ENCODE measurements around the gene KCTD20. TPM values are rescaled to one million over a fixed set of nuclear protein-coding genes. Genes with fewer than 3 reads are reported as not detected.

Gene KCTD20
- total RNA-seq, 1 donor from 2014 or later = 48.1 TPM

- no peaks in the 10 kb centered on the region for H3K36me3 Mint-ChIP-seq (ENCODE audit: low read depth)
- peaks cover 5% of the 10 kb centered on the region for H3K9me3 Mint-ChIP-seq
- no peaks in the 10 kb centered on the region for H3K4me1 Mint-ChIP-seq
- peak overlapping the region; percentile 39 for H3K27ac Mint-ChIP-seq (ENCODE audit: unreplicated experiment)
- H3K4me3 Mint-ChIP-seq = no peak overlapping the region
- H3K27me3 Mint-ChIP-seq (ENCODE audit: low read depth) = peaks cover 6% of the 10 kb centered on the region
- TF ChIP-seq CTCF (conservative IDR thresholded peaks at IDR 0.05) = no peak
- no peak for DNase-seq (ENCODE audit: low read depth, low spot score)
Observed at GRCh38 chr6:36413489-36414480, 29.0 kb upstream of the KCTD20 start.

DNA sequence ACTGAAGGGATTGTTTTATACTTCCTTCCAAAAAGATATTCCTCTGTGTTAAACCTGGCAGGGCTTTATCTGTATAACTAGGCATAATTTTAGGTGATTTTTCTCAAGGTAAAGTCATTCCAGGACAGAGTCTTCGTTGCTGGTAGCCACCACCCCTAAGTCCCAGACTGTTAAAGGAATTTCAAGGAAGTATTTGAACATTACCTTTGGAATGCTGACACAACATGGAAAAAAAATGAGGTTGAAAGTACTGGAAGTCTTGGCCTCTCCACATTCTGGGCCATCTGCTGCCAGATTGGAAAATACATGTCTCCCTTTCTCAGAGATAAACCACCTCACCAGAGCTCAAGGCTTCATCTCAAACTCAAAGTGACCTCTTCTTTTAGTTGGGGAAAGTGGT is 28.3 kb upstream of the KCTD20 start:
- TF ChIP-seq CTCF (conservative IDR thresholded peaks at IDR 0.05) = no peak
- Mint-ChIP-seq H3K27ac (ENCODE audit: unreplicated experiment) (no peak overlapping the region), H3K36me3 (ENCODE audit: low read depth) (no peaks in the 10 kb centered on the region), H3K9me3 (peaks cover 5% of the 10 kb centered on the region), H3K4me3 (no peak overlapping the region), H3K4me1 (no peaks in the 10 kb centered on the region), H3K27me3 (ENCODE audit: low read depth) (peaks cover 6% of the 10 kb centered on the region)
- no peak for DNase-seq (ENCODE audit: low read depth, low spot score)

- no peak overlapping the region for H3K27ac Mint-ChIP-seq (ENCODE audit: unreplicated experiment)
- H3K4me1 Mint-ChIP-seq = peaks cover 9% of the 10 kb centered on the region
- H3K27me3 Mint-ChIP-seq (ENCODE audit: low read depth) = no peaks in the 10 kb centered on the region
- peaks cover 2% of the 10 kb centered on the region for H3K9me3 Mint-ChIP-seq
- DNase-seq (ENCODE audit: low read depth, low spot score) = no peak
- no peak for TF ChIP-seq CTCF (conservative IDR thresholded peaks at IDR 0.05)
- no peaks in the 10 kb centered on the region for H3K36me3 Mint-ChIP-seq (ENCODE audit: low read depth)
- no peak overlapping the region for H3K4me3 Mint-ChIP-seq
Observed at GRCh38 chr6:36418558-36418957, 24.2 kb upstream of the KCTD20 start.

GRCh38 chr6:36419310-36419709 is 23.5 kb upstream of the KCTD20 start:
- Mint-ChIP-seq H3K4me3 (no peak overlapping the region), H3K27ac (ENCODE audit: unreplicated experiment) (no peak overlapping the region), H3K27me3 (ENCODE audit: low read depth) (no peaks in the 10 kb centered on the region), H3K9me3 (no peaks in the 10 kb centered on the region), H3K4me1 (peaks cover 13% of the 10 kb centered on the region), H3K36me3 (ENCODE audit: low read depth) (no peaks in the 10 kb centered on the region)
- no peak for DNase-seq (ENCODE audit: low read depth, low spot score)
- no peak for TF ChIP-seq CTCF (conservative IDR thresholded peaks at IDR 0.05)

DNA sequence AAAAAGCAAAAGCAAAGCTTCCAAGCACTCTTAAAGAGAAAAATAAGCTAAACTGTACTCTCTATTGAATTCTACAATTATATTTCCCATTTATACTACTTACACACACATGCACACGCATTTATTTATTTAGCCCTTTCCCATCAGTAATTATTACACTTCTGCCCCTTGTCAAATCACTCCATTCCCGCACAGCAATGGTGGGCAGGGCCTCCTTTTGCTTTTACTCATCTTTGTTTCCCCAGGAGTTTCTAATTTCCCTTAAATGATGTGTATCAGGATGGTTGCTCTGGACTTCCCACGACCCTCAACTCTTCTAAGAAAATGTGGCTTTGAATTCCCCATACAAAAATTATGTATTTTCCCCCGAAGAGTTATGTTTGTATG is 20.1 kb upstream of the KCTD20 start:
- H3K27me3 Mint-ChIP-seq (ENCODE audit: low read depth) = no peaks in the 10 kb centered on the region
- TF ChIP-seq CTCF (conservative IDR thresholded peaks at IDR 0.05) = no peak
- no peaks in the 10 kb centered on the region for H3K36me3 Mint-ChIP-seq (ENCODE audit: low read depth)
- H3K4me1 Mint-ChIP-seq = peaks cover 13% of the 10 kb centered on the region
- no peaks in the 10 kb centered on the region for H3K9me3 Mint-ChIP-seq
- H3K27ac Mint-ChIP-seq (ENCODE audit: unreplicated experiment) = peak overlapping the region; percentile 90
- no peak for DNase-seq (ENCODE audit: low read depth, low spot score)
- H3K4me3 Mint-ChIP-seq = peak overlapping the region; percentile 87
